ENCODE data around the gene KIAA1614. TPM values are rescaled to one million over a fixed set of nuclear protein-coding genes. Genes with fewer than 3 reads are reported as not detected.

Gene KIAA1614
- polyA plus RNA-seq, 1 of the 3 experiments (the other 2 are of a cell fraction): 1.1 TPM

DNA sequence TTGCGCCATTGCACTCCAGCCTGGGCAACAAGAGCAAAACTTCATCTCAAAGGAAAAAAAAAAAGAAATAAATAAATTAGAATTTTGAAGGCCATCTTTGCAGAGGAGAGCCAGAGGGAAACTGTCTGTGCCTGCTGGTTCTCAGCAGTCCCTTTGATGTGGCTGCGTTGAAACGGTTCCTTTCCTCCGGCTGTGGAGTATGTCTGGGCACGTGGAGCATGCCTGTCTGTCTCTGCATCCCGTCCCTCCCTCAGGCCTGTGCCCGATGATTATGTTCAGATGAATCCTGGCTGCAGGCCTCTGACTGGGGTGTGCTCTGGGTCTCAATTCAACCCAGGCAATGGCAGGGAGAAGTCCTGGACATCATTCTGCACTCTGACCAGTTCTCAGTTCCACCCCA, 33.4 kb downstream of the KIAA1614 start:
- 92% methylated on average over 7 of the region's 7 CpGs for WGBS (ENCODE audit: low lambda C conversion rate)
- Histone ChIP-seq H3K4me2 (no peak overlapping the region), H3K9me2 (no peaks in the 10 kb centered on the region), H3K4me1 (ENCODE audit: control insufficient read depth in 1 of 2, insufficient read depth in 2 of 2, low read depth in 1 of 2, low read length in 1 of 2) (peaks cover 0 to 7% of the 10 kb centered on the region in 2 experiments; a peak in 1 of 4 replicates), H3K27ac (ENCODE audit: low read depth in 2 of 2, low read length in 1 of 2) (peak overlapping the region in 1 of 2 experiments; percentile 40; a peak in 1 of 4 replicates), H3F3A (replicated peaks; ENCODE audit: insufficient read depth) (no peaks in the 10 kb centered on the region), H3K36me3 (replicated peaks in 1 of 2; ENCODE audit: control insufficient read depth in 1 of 2, insufficient read depth in 2 of 2, low read length in 1 of 2) (peaks cover 3 to 33% of the 10 kb centered on the region in 2 experiments), H3K9me3 (no peaks in the 10 kb centered on the region), H2AFZ (ENCODE audit: low read depth) (no peak overlapping the region), H3K79me2 (ENCODE audit: insufficient read depth) (no peaks in the 10 kb centered on the region), H4K20me1 (ENCODE audit: insufficient read depth) (no peaks in the 10 kb centered on the region), H3K9ac (no peak overlapping the region), H3K27me3 (ENCODE audit: insufficient read depth) (no peaks in the 10 kb centered on the region), H3K4me3 (ENCODE audit: low read depth in 2 of 2, low read length in 1 of 2) (no peak overlapping the region)
- CTCF ChIA-PET: no interaction called here
- POLR2A ChIA-PET: interaction anchor here (0.9 kb wide), 1 partner anchor 19 kb away, joined by 3 read pairs; no protein-coding TSS in a partner anchor
- DNase-seq: peak; percentile 18
- no peak for TF ChIP-seq JUND (IDR thresholded peaks at IDR 0.05)

DNA sequence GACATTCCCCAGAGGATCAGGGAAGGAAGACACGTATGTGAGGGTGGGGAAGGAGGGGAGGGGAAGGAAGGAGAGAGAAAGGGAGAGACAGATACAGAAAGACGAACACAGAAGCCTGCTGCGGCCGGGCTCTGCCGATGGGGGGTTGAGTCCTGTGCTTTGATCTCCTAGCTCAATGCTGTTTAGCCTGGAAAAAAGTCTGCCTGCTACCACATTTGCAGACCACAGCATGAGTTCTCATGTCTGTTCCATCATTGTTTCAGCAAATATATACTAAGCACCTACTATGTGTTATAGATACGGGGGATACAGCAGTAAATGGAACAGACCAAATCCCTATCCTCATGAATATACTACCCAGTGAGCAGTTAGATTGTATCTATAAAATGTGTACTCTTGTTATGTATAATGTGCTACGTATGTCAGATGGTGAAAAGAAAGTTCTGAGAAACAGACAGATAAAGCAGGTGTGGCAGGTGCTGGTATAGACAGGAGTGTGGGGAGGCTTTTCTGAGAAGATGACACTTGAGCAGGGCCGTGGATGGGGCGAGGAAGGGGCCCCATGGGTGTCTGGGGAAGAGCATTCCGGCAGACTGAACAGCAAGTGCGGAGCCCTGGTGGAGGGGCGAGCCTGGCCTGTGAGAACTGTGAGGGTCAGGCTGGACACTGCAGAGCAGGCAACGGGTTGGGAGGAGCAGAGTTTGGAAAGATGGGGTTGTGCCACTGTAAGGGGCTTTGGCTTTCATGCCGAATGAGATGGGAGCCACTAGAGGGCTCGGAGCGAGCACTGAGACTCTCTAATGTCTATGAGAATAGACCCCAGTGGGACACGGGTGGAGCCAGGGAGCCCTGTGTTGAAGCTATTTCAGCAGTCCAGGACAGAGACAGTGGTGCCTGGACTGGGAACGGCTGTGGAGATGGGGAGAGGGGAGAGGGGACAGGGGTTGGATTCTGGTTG, 34.1 kb downstream of the KIAA1614 start:
- ChIA-PET POLR2A (interaction anchor here (0.9 kb wide), 1 partner anchor 20 kb away, joined by 3 read pairs; no protein-coding TSS in a partner anchor), CTCF (no interaction called here)
- H3F3A ChIP-seq (replicated peaks; ENCODE audit: insufficient read depth): no peaks in the 10 kb centered on the region
- no peak overlapping the region for H3K4me3 ChIP-seq (ENCODE audit: low read depth in 2 of 2, low read length in 1 of 2)
- no peaks in the 10 kb centered on the region for H3K27me3 ChIP-seq (ENCODE audit: insufficient read depth)
- H3K27ac ChIP-seq (ENCODE audit: low read depth in 2 of 2, low read length in 1 of 2): peak overlapping the region in 1 of 2 experiments; percentile 40; a peak in 1 of 4 replicates
- H2AFZ ChIP-seq (ENCODE audit: low read depth): no peak overlapping the region
- peak; percentile 33 for DNase-seq
- H4K20me1 ChIP-seq (ENCODE audit: insufficient read depth): no peaks in the 10 kb centered on the region
- no peaks in the 10 kb centered on the region for H3K9me2 ChIP-seq
- TF ChIP-seq SIN3A (IDR thresholded peaks at IDR 0.05; ENCODE audit: borderline replicate concordance, low read depth, low read length): no peak
- TF ChIP-seq TEAD4 (IDR thresholded peaks at IDR 0.05; ENCODE audit: borderline replicate concordance, insufficient read depth): no peak
- TF ChIP-seq MXI1 (IDR thresholded peaks at IDR 0.05; ENCODE audit: low read depth, low read length): no peak
- TF ChIP-seq TAF1 (IDR thresholded peaks at IDR 0.05; ENCODE audit: borderline replicate concordance, low read depth, low read length): no peak
- no peak for TF ChIP-seq RAD21 (IDR thresholded peaks at IDR 0.05; ENCODE audit: low read length)
- TF ChIP-seq RCOR1 (IDR thresholded peaks at IDR 0.05; ENCODE audit: low read length): no peak
- TF ChIP-seq TCF12 (IDR thresholded peaks at IDR 0.05): no peak
- TF ChIP-seq JUND (IDR thresholded peaks at IDR 0.05): no peak
- no peak for TF ChIP-seq NRF1 (IDR thresholded peaks at IDR 0.05; ENCODE audit: low read depth, low read length)
- TF ChIP-seq, protein P1, sequence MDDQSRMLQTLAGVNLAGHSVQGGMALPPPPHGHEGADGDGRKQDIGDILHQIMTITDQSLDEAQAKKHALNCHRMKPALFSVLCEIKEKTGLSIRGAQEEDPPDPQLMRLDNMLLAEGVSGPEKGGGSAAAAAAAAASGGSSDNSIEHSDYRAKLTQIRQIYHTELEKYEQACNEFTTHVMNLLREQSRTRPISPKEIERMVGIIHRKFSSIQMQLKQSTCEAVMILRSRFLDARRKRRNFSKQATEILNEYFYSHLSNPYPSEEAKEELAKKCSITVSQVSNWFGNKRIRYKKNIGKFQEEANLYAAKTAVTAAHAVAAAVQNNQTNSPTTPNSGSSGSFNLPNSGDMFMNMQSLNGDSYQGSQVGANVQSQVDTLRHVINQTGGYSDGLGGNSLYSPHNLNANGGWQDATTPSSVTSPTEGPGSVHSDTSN (IDR thresholded peaks at IDR 0.05): no peak
- TF ChIP-seq CHD2 (IDR thresholded peaks at IDR 0.05; ENCODE audit: low read length, partially characterized antibody): no peak
- TF ChIP-seq, protein P2, sequence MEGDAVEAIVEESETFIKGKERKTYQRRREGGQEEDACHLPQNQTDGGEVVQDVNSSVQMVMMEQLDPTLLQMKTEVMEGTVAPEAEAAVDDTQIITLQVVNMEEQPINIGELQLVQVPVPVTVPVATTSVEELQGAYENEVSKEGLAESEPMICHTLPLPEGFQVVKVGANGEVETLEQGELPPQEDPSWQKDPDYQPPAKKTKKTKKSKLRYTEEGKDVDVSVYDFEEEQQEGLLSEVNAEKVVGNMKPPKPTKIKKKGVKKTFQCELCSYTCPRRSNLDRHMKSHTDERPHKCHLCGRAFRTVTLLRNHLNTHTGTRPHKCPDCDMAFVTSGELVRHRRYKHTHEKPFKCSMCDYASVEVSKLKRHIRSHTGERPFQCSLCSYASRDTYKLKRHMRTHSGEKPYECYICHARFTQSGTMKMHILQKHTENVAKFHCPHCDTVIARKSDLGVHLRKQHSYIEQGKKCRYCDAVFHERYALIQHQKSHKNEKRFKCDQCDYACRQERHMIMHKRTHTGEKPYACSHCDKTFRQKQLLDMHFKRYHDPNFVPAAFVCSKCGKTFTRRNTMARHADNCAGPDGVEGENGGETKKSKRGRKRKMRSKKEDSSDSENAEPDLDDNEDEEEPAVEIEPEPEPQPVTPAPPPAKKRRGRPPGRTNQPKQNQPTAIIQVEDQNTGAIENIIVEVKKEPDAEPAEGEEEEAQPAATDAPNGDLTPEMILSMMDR (IDR thresholded peaks at IDR 0.05): no peak
- TF ChIP-seq, protein P3, sequence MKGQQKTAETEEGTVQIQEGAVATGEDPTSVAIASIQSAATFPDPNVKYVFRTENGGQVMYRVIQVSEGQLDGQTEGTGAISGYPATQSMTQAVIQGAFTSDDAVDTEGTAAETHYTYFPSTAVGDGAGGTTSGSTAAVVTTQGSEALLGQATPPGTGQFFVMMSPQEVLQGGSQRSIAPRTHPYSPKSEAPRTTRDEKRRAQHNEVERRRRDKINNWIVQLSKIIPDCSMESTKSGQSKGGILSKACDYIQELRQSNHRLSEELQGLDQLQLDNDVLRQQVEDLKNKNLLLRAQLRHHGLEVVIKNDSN (IDR thresholded peaks at IDR 0.05; ENCODE audit: borderline replicate concordance, low read depth): no peak
- TF ChIP-seq FOXJ3 (CRISPR knock-in tag; IDR thresholded peaks at IDR 0.05): no peak
- no peaks in the 10 kb centered on the region for H3K79me2 ChIP-seq (ENCODE audit: insufficient read depth)
- 89% methylated on average over 18 of the region's 18 CpGs for WGBS (ENCODE audit: low lambda C conversion rate)
- H3K9me3 ChIP-seq: no peaks in the 10 kb centered on the region
- no peak overlapping the region for H3K9ac ChIP-seq
- H3K4me2 ChIP-seq: no peak overlapping the region
- H3K36me3 ChIP-seq (replicated peaks in 1 of 2; ENCODE audit: control insufficient read depth in 1 of 2, insufficient read depth in 2 of 2, low read length in 1 of 2): peaks cover 3 to 41% of the 10 kb centered on the region in 2 experiments
- H3K4me1 ChIP-seq (ENCODE audit: control insufficient read depth in 1 of 2, insufficient read depth in 2 of 2, low read depth in 1 of 2, low read length in 1 of 2): peaks cover 0 to 9% of the 10 kb centered on the region in 2 experiments; a peak in 1 of 4 replicates
